NOMO-1 treated with DMSO at 0.1 percent for 48 hours (cell line): ENCODE measurements around the gene ARG2.
A peak's percentile ranks its signal among the peaks of the same experiment; 100 is the strongest.

ENCODE experiments used
- DNase-seq: peaks from one replicate; lab custom pipeline; 2025; ENCODE audit not compliant: unreplicated experiment; lab: John Stamatoyannopoulos, UW

The ARG2 gene

GRCh38 chr14:67619446-67620216 lies at the start of gene ARG2:
Gene ARG2 (plus strand): TSS chr14:67619920. CDS start chr14:67619978, 58 bp downstream.
- peak; percentile 92 for DNase-seq

- DNase-seq = no peak
Observed at GRCh38 chr14:67570453-67570852, 49.3 kb upstream of the ARG2 start.

- DNase-seq = peak; percentile 40
Observed at GRCh38 chr14:67571275-67571990, 48.3 kb upstream of the ARG2 start.

- DNase-seq = no peak
Observed at GRCh38 chr14:67571991-67572323, 47.8 kb upstream of the ARG2 start.

- no peak for DNase-seq
Observed at GRCh38 chr14:67572608-67573007, 47.1 kb upstream of the ARG2 start.

GRCh38 chr14:67573228-67574010 lies 46.3 kb upstream of the ARG2 start:
- DNase-seq = no peak

GRCh38 chr14:67574156-67574555 lies 45.6 kb upstream of the ARG2 start:
- DNase-seq = no peak

GRCh38 chr14:67574806-67575205 lies 44.9 kb upstream of the ARG2 start:
- DNase-seq = no peak

GRCh38 chr14:67575684-67576083 lies 44.0 kb upstream of the ARG2 start:
- DNase-seq = peak; percentile 30

GRCh38 chr14:67576216-67576955 lies 43.3 kb upstream of the ARG2 start:
- no peak for DNase-seq

GRCh38 chr14:67577181-67577808 lies 42.4 kb upstream of the ARG2 start:
- no peak for DNase-seq

GRCh38 chr14:67577909-67578749 lies 41.6 kb upstream of the ARG2 start:
- DNase-seq = no peak

GRCh38 chr14:67579040-67579439 lies 40.7 kb upstream of the ARG2 start:
- DNase-seq = no peak

GRCh38 chr14:67579636-67580035 lies 40.1 kb upstream of the ARG2 start:
- DNase-seq = no peak

GRCh38 chr14:67580336-67581171 lies 39.2 kb upstream of the ARG2 start:
- DNase-seq = no peak

- no peak for DNase-seq
Observed at GRCh38 chr14:67581643-67582042, 38.1 kb upstream of the ARG2 start.

- DNase-seq = no peak
Observed at GRCh38 chr14:67582061-67582460, 37.7 kb upstream of the ARG2 start.

GRCh38 chr14:67583711-67584644 lies 35.7 kb upstream of the ARG2 start:
- peak; percentile 6 for DNase-seq
